AG04450 (cell line): ENCODE measurements around the gene ITIH5. TPM values are rescaled to one million over a fixed set of nuclear protein-coding genes. Genes with fewer than 3 reads are reported as not detected.

Experiments used
- CTCF ChIA-PET: fragments of 300-600, 350-600 bp; formaldehyde crosslinking; extraction: SDS; loops from one replicate; lab custom pipeline; 2022; ENCODE audit warnings: antibody characterized with exemption, inconsistent platforms; lab: Charles Lee
- POLR2A ChIA-PET: fragments of 350-600 bp; formaldehyde crosslinking; extraction: SDS; loops from one replicate; lab custom pipeline; 2021; ENCODE audit warnings: antibody characterized with exemption, inconsistent platforms; lab: Yijun Ruan, JAX
- DNase-seq: peaks from one replicate; pipeline ENCODE4 v3.0.0-alpha.2; 2011; ENCODE audit warnings: low read depth, low spot score
- H3K27ac ChIP-seq: one replicate; pipeline ENCODE4 v1.5.1; 2012; ENCODE audit warnings: low read depth, low read length, control low read depth
- H3K27me3 ChIP-seq: one replicate; pipeline ENCODE4 v1.6.0; 2012; ENCODE audit warnings: low read length; ENCODE audit not compliant: control insufficient read depth, insufficient read depth
- H3K4me3 ChIP-seq: 2 replicates; pipeline ENCODE4 v1.5.1; 2011; ENCODE audit warnings: mild to moderate bottlenecking, low read depth, low read length, control low read depth
- H3K9me3 ChIP-seq: 2 replicates; pipeline ENCODE4 v1.5.1; 2012; ENCODE audit warnings: low read length; ENCODE audit not compliant: control insufficient read depth, insufficient read depth
- CTCF ChIP-seq: IDR thresholded peaks from 2 replicates; pipeline ENCODE4 v1.5.1; 2011; ENCODE audit warnings: low read depth, low read length, control low read depth, inconsistent platforms
- polyA plus RNA-seq: library from polyadenylated mRNA; depleted of rRNA; stranded (reverse); fragments of >200 nt; gene quantifications from 2 replicates; pipeline ENCODE4 v1.2.3, GENCODE V29; 2011

The ITIH5 gene
- polyA plus RNA-seq, 1 experiment = 0.11 TPM

- Histone ChIP-seq H3K27ac (no peak overlapping the region), H3K9me3 (peaks cover 4% of the 10 kb centered on the region; the same call in 1 of the 2 replicates), H3K27me3 (no peaks in the 10 kb centered on the region), H3K4me3 (no peak overlapping the region)
- no peak for DNase-seq
- ChIA-PET POLR2A (no interaction called here), CTCF (no interaction called here)
- no peak for TF ChIP-seq CTCF
Observed at GRCh38 chr10:7560519-7560918, 106.2 kb downstream of the ITIH5 start.

GRCh38 chr10:7559386-7559785, 107.4 kb downstream of the ITIH5 start:
- DNase-seq = no peak
- no peak for TF ChIP-seq CTCF
- POLR2A ChIA-PET = no interaction called here
- Histone ChIP-seq H3K27ac (no peak overlapping the region), H3K27me3 (no peaks in the 10 kb centered on the region), H3K9me3 (peaks cover 4% of the 10 kb centered on the region; the same call in 1 of the 2 replicates), H3K4me3 (no peak overlapping the region)
- CTCF ChIA-PET = no interaction called here

- CTCF ChIA-PET = no interaction called here
- Histone ChIP-seq H3K27ac (no peak overlapping the region), H3K27me3 (no peaks in the 10 kb centered on the region), H3K4me3 (no peak overlapping the region), H3K9me3 (peaks cover 5% of the 10 kb centered on the region)
- no peak for TF ChIP-seq CTCF
- no peak for DNase-seq
- POLR2A ChIA-PET = no interaction called here
Observed at GRCh38 chr10:7558036-7558435, 108.7 kb downstream of the ITIH5 start.

GRCh38 chr10:7553531-7553930, 113.2 kb downstream of the ITIH5 start:
- TF ChIP-seq CTCF = no peak
- DNase-seq = no peak
- no peak overlapping the region for H3K27ac ChIP-seq
- no peaks in the 10 kb centered on the region for H3K27me3 ChIP-seq
- H3K4me3 ChIP-seq = no peak overlapping the region
- CTCF ChIA-PET = no interaction called here
- H3K9me3 ChIP-seq = peaks cover 11% of the 10 kb centered on the region
- POLR2A ChIA-PET = no interaction called here

GRCh38 chr10:7551950-7552716, 114.6 kb downstream of the ITIH5 start:
- Histone ChIP-seq H3K27ac (no peak overlapping the region), H3K27me3 (no peaks in the 10 kb centered on the region), H3K9me3 (peaks cover 11% of the 10 kb centered on the region), H3K4me3 (no peak overlapping the region)
- TF ChIP-seq CTCF = no peak
- DNase-seq = no peak
- ChIA-PET CTCF (no interaction called here), POLR2A (interaction anchor here (0.5 kb wide), 1 partner anchor 266 kb away, joined by 3 read pairs; the partner anchor contains the start of gene TAF3)
